HEK293T (cell line): Measurements from ENCODE around the gene AGMO.

Experiments
- BHLHE40 ChIP-seq: fragments of 450-650 bp; IDR thresholded peaks from 2 replicates; pipeline ENCODE4 v1.6.1; 2016; ENCODE audit warnings: mild to moderate bottlenecking, moderate library complexity, borderline replicate concordance
- FOXM1 ChIP-seq: fragments of 450-650 bp; IDR thresholded peaks from 2 replicates; pipeline ENCODE4 v1.6.1; 2017; ENCODE audit warnings: mild to moderate bottlenecking, borderline replicate concordance
- SP1 ChIP-seq: fragments of 450-650 bp; IDR thresholded peaks from 2 replicates; pipeline ENCODE4 v1.6.1; 2017

GRCh38 chr7:15525652-15526263 is 36.1 kb downstream of the AGMO start:
- no peak for TF ChIP-seq BHLHE40
- no peak for TF ChIP-seq SP1
- no peak for TF ChIP-seq FOXM1
